ENCODE data around the gene RNF222.
A peak's percentile ranks its signal among the peaks of the same experiment; 100 is the strongest.
"Not testable (repeated sequence)": the region's sequence is repeated elsewhere in the genome, so short reads cannot be mapped to it uniquely, and the experiment has no call there.

RNF222 gene

GRCh38 chr17:8383143-8383822 is 14.3 kb downstream of the RNF222 start, which contains the start of gene RPL26:
RPL26 (minus strand) TSS chr17:8383193; CDS start chr17:8382310, 883 bp downstream.
- peak; percentile 73 for TF ChIP-seq Cebpa-rat (IDR thresholded peaks at IDR 0.05)

DNA sequence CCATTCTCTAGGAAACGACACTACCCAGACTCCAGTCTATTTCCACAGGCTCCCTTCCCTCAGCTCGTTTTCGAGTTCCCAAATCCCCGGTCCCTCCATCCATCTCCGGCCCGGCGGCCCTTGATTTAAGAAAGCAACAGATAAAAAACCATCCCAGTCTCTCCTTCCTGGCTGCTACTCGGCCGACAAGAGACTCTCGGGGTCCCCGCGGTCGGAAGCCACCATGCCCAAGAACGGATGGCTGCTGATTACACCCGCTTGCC is 14.8 kb downstream of the RNF222 start:
- Histone ChIP-seq H3K27me3 (no peaks in the 10 kb centered on the region), H3K4me2 (peak overlapping the region; percentile 89), H3K4me1 (peaks cover 57% of the 10 kb centered on the region), H4K20me1 (peaks cover 50% of the 10 kb centered on the region), H3K9me3 (no peaks in the 10 kb centered on the region), H3K36me3 (peaks cover 43% of the 10 kb centered on the region), H3K4me3 (peak overlapping the region; percentile 75), H3K27ac (peak overlapping the region; percentile 94), H3K9ac (peak overlapping the region; percentile 95)
- no peak for TF ChIP-seq Cebpa-rat (IDR thresholded peaks at IDR 0.05)

More at GRCh38 chr17:8383143-8383822, 14.3 kb downstream of the RNF222 start, which contains the start of gene RPL26:
- Histone ChIP-seq H3K36me3 (peaks cover 39% of the 10 kb centered on the region), H3K4me3 (peak within 1 kb of the TSS; percentile 75), H3K4me1 (peaks cover 53% of the 10 kb centered on the region), H4K20me1 (peaks cover 45% of the 10 kb centered on the region), H3K4me2 (peak within 1 kb of the TSS; percentile 89), H3K9ac (peak within 1 kb of the TSS; percentile 95), H3K9me3 (no peaks in the 10 kb centered on the region), H3K27me3 (no peaks in the 10 kb centered on the region), H3K27ac (peak within 1 kb of the TSS; percentile 94)

- Histone ChIP-seq H4K20me1 (peaks cover 55% of the 10 kb centered on the region), H3K9me3 (no peaks in the 10 kb centered on the region), H3K4me3 (peak overlapping the region; percentile 75), H3K4me1 (peaks cover 63% of the 10 kb centered on the region), H3K27ac (peak overlapping the region; percentile 94), H3K4me2 (peak overlapping the region; percentile 89), H3K36me3 (peaks cover 49% of the 10 kb centered on the region), H3K9ac (peak overlapping the region; percentile 95), H3K27me3 (no peaks in the 10 kb centered on the region)
- peak; percentile 24; the same call in 1 of the 2 replicates for TF ChIP-seq Cebpa-rat (IDR thresholded peaks at IDR 0.05)
Measured at GRCh38 chr17:8382052-8382879, 15.4 kb downstream of the RNF222 start.

DNA sequence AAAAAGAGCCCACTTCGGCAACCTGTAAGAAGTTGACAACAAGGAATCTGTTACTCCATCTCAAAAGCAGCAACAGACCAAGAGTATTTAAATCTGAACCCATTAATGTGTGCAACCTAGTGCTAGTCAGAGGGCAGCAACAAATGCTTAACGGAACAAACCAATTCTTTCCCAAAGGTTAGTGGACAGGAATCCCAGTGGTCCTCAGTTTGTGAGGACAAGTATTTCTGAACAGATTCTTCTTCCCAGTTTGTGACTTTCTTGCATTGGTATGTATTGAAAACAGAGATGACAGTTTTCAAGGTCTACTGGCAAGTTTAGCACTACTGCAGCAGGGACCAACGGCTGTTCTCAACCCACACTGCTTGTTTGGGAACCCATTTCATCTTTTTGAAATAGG is 17.6 kb downstream of the RNF222 start:
- peak overlapping the region; percentile 89 for H3K4me2 ChIP-seq
- no peaks in the 10 kb centered on the region for H3K27me3 ChIP-seq
- TF ChIP-seq Cebpa-rat (IDR thresholded peaks at IDR 0.05): no peak
- H3K9me3 ChIP-seq: no peaks in the 10 kb centered on the region
- no peak overlapping the region; the same call in 1 of the 2 replicates for H3K4me3 ChIP-seq
- no peak overlapping the region for H3K27ac ChIP-seq
- H3K9ac ChIP-seq: peak overlapping the region; percentile 95; the same call in 1 of the 2 replicates
- H3K36me3 ChIP-seq: peaks cover 55% of the 10 kb centered on the region
- H3K4me1 ChIP-seq: peaks cover 75% of the 10 kb centered on the region
- H4K20me1 ChIP-seq: peaks cover 62% of the 10 kb centered on the region

DNA sequence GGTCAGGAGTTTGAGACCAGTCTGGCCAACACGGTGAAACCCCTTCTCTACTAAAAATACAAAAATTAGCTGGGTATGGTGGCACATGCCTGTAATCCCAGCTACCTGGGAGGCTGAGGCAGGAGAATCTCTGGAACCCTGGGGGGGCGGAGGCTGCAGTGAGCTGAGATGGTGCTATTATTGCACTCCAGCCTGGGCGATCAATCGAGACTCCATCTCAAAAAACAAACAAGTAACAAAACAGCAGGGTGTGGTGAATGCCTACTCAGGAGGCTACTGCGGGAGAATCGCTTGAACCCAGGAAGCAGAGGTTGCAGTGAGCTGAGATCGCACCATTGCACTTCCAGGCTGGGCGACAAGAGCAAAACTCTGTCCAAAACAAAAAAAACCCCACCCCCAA is 19.5 kb downstream of the RNF222 start:
- H3K4me2 ChIP-seq, H3K27ac ChIP-seq: not testable (repeated sequence)

DNA sequence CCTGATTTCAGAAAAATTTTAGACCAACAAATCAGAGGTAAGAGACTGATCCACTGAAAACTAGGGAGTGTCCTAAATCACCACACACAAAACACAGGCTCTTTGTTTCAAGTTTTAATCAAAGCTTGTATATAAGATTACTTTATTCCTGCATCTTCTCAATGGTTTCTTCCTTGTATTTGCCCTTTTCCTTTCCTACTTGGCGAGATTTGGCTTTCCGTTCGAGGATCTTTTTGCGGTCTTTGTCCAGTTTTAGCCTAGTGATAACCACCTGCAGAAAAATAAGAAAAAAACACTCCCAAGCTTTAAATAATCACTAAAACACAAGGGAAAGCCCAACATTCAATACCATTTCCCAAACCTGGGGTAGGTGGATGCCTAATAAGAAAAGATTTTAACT is 20.2 kb downstream of the RNF222 start:
- H3K4me1 ChIP-seq: peaks cover 66% of the 10 kb centered on the region

More for the DNA sequence above, 19.5 kb downstream of the RNF222 start:
- not testable (repeated sequence) for H3K4me3 ChIP-seq, H3K27me3 ChIP-seq, H3K9me3 ChIP-seq
- peaks cover 57% of the 10 kb centered on the region for H3K36me3 ChIP-seq
- peaks cover 62% of the 10 kb centered on the region for H4K20me1 ChIP-seq
- peaks cover 66% of the 10 kb centered on the region for H3K4me1 ChIP-seq
- H3K9ac ChIP-seq: 0 out of 2 replicates have a peak overlapping the region, but pooled peaks have one; percentile 11

DNA sequence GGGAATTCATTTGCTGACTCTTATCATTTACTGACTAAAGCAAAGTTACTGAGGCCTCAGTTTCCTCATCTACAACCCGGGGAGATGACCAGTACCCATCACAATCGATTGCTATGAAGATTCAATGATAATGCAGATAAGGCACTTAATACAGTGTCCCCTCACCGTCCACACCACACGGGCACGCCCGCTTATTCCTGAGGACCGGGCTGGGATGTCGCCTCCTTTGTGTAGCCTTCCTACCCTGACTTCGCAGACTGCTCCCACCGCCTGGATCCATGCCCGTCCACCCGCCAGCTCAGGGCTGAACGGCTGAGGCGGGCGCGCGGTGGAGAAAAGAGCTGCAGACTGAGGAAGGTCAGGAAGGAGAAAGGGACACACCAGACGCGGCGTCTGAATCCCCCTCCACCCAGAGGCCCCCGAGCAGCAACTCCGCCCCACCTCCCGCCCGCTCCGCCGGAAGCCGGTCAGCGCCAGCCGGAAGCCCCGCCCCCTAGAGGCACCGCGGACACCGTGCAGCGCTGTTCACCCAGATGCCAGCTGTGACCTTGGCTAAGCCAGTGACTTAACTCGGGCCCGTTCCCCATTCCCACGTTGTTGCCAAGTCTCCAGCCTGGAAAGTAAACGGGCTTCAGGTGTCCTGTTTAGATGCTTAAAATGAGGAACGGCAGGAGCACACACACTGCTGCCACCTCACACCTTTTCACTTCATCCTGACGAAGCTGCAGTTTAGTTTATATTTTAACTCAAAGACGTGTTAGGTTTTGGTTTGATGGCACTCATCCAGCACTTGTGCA is 21.2 kb downstream of the RNF222 start, which contains the start of gene KRABD2:
Gene KRABD2 (minus strand): TSS at position 434 of the 797 bp plus-strand sequence.
- H3K4me1 ChIP-seq: peaks cover 59% of the 10 kb centered on the region
- TF ChIP-seq Cebpa-rat (IDR thresholded peaks at IDR 0.05): no peak
- H3K36me3 ChIP-seq: peaks cover 51% of the 10 kb centered on the region
- H3K4me2 ChIP-seq: peak within 1 kb of the TSS; percentile 96
- H3K4me3 ChIP-seq: peak within 1 kb of the TSS; percentile 86
- H4K20me1 ChIP-seq: peaks cover 48% of the 10 kb centered on the region
- H3K27ac ChIP-seq: peak within 1 kb of the TSS; percentile 89
- H3K9ac ChIP-seq: peak within 1 kb of the TSS; percentile 95
- no peaks in the 10 kb centered on the region for H3K27me3 ChIP-seq
- H3K9me3 ChIP-seq: no peaks in the 10 kb centered on the region

More for the DNA sequence above, 20.2 kb downstream of the RNF222 start:
- Histone ChIP-seq H3K27me3 (no peaks in the 10 kb centered on the region), H3K4me3 (no peak overlapping the region), H3K9ac (no peak overlapping the region), H3K9me3 (no peaks in the 10 kb centered on the region), H3K36me3 (peaks cover 57% of the 10 kb centered on the region), H3K27ac (peak overlapping the region; percentile 10; the same call in 1 of the 2 replicates), H4K20me1 (peaks cover 58% of the 10 kb centered on the region), H3K4me2 (peak overlapping the region; percentile 96; the same call in 1 of the 2 replicates)
- TF ChIP-seq Cebpa-rat (IDR thresholded peaks at IDR 0.05): no peak

GRCh38 chr17:8375738-8376259 is 21.8 kb downstream of the RNF222 start:
- Histone ChIP-seq H3K4me1 (peaks cover 52% of the 10 kb centered on the region), H3K9ac (peak overlapping the region; percentile 95), H3K36me3 (peaks cover 51% of the 10 kb centered on the region), H3K27ac (peak overlapping the region; percentile 89), H4K20me1 (peaks cover 42% of the 10 kb centered on the region), H3K4me3 (peak overlapping the region; percentile 86), H3K27me3 (no peaks in the 10 kb centered on the region), H3K4me2 (peak overlapping the region; percentile 96), H3K9me3 (no peaks in the 10 kb centered on the region)
- TF ChIP-seq Cebpa-rat (IDR thresholded peaks at IDR 0.05): no peak

GRCh38 chr17:8373856-8374255 is 23.8 kb downstream of the RNF222 start:
- H3K27ac ChIP-seq, H3K4me2 ChIP-seq, H3K9ac ChIP-seq, H3K4me3 ChIP-seq, H3K27me3 ChIP-seq, H3K9me3 ChIP-seq: not testable (repeated sequence)
- H3K4me1 ChIP-seq: peaks cover 33% of the 10 kb centered on the region
- H3K36me3 ChIP-seq: peaks cover 48% of the 10 kb centered on the region
- peaks cover 22% of the 10 kb centered on the region for H4K20me1 ChIP-seq

Data from BLaER1 (cell line).